SK-N-SH (cell line): ENCODE measurements around the gene BAIAP2L2.

ENCODE experiments used
- CHD2 ChIP-seq: fragments of 150-350 bp; IDR thresholded peaks from 2 replicates; pipeline ENCODE4 v1.6.1; 2018; ENCODE audit warnings: low read length; ENCODE audit not compliant: partially characterized antibody
- ELF1 ChIP-seq: IDR thresholded peaks from 2 replicates; pipeline ENCODE4 v1.4.0; 2012
- EP300 ChIP-seq, 2 experiments: IDR thresholded peaks; 2 replicates each; pipeline versions ENCODE4 v1.4.0 to v1.6.1; 2012; ENCODE audit warnings: borderline replicate concordance in 1 of 2, low read depth in 1 of 2, low read length in 1 of 2
- GABPA ChIP-seq: IDR thresholded peaks from 2 replicates; pipeline ENCODE4 v1.4.0; 2012; ENCODE audit warnings: low read depth, mild to moderate bottlenecking
- MEF2A ChIP-seq: IDR thresholded peaks from 2 replicates; pipeline ENCODE4 v1.4.0; 2012; ENCODE audit warnings: low read depth, borderline replicate concordance
- POLR2AphosphoS5 ChIP-seq: IDR thresholded peaks from 2 replicates; pipeline ENCODE4 v1.6.1; 2012; ENCODE audit warnings: low read depth, low read length
- RAD21 ChIP-seq: IDR thresholded peaks from 2 replicates; pipeline ENCODE4 v1.6.1; 2012; ENCODE audit warnings: mild to moderate bottlenecking, low read length
- TEAD4 ChIP-seq: IDR thresholded peaks from 2 replicates; pipeline ENCODE4 v1.4.0; 2012; ENCODE audit warnings: mild to moderate bottlenecking, borderline replicate concordance; ENCODE audit not compliant: insufficient read depth
- YY1 ChIP-seq: IDR thresholded peaks from 2 replicates; pipeline ENCODE4 v1.4.0; 2012; ENCODE audit warnings: low read depth, mild to moderate bottlenecking
- TF ChIP-seq, protein P1 (sequence below): fragments of 200-600 bp; sonication (generic); IDR thresholded peaks from 2 replicates; pipeline ENCODE4 v1.6.1; 2017; ENCODE audit warnings: antibody characterized with exemption, mild to moderate bottlenecking, moderate library complexity
- TF ChIP-seq, protein P2 (sequence below): IDR thresholded peaks from 2 replicates; pipeline ENCODE4 v1.4.0; 2012; ENCODE audit warnings: low read depth, borderline replicate concordance

DNA sequence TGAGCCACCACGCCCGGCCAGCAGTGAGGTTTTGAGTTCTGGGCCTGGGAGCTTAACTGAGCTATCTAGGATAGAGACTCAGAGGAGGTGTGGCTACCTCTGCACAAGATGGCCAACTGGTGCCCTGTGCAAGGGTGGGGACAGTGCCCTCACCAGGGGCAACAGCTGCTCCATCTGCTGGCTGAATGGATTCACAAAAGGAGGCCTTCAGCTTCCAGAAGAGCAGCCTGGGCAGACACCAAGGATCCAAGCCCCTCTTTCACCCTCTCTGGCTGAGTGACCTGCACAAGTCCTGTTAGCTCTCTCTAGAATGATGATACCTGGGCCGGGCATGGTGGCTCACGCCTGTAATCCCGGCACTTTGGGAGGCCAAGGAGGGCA, 33.5 kb upstream of the BAIAP2L2 start:
- no peak for TF ChIP-seq GABPA
- no peak for TF ChIP-seq POLR2AphosphoS5
- TF ChIP-seq TEAD4 = no peak
- TF ChIP-seq, protein P1, sequence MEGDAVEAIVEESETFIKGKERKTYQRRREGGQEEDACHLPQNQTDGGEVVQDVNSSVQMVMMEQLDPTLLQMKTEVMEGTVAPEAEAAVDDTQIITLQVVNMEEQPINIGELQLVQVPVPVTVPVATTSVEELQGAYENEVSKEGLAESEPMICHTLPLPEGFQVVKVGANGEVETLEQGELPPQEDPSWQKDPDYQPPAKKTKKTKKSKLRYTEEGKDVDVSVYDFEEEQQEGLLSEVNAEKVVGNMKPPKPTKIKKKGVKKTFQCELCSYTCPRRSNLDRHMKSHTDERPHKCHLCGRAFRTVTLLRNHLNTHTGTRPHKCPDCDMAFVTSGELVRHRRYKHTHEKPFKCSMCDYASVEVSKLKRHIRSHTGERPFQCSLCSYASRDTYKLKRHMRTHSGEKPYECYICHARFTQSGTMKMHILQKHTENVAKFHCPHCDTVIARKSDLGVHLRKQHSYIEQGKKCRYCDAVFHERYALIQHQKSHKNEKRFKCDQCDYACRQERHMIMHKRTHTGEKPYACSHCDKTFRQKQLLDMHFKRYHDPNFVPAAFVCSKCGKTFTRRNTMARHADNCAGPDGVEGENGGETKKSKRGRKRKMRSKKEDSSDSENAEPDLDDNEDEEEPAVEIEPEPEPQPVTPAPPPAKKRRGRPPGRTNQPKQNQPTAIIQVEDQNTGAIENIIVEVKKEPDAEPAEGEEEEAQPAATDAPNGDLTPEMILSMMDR = no peak
- no peak for TF ChIP-seq CHD2
- TF ChIP-seq, protein P2, sequence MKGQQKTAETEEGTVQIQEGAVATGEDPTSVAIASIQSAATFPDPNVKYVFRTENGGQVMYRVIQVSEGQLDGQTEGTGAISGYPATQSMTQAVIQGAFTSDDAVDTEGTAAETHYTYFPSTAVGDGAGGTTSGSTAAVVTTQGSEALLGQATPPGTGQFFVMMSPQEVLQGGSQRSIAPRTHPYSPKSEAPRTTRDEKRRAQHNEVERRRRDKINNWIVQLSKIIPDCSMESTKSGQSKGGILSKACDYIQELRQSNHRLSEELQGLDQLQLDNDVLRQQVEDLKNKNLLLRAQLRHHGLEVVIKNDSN = no peak
- TF ChIP-seq EP300 (IDR thresholded peaks at IDR 0.05; ENCODE audit: borderline replicate concordance in 1 of 2, low read depth in 1 of 2, low read length in 1 of 2) = no peak
- TF ChIP-seq ELF1 = no peak
- TF ChIP-seq MEF2A = no peak
- TF ChIP-seq RAD21 = no peak
- TF ChIP-seq YY1 = no peak
